Parathyroid adenoma (tissue), 2 donors: ENCODE data around the gene INPP5A.
"Not testable (repeated sequence)": the region's sequence is repeated elsewhere in the genome, so short reads cannot be mapped to it uniquely, and the experiment has no call there.

ENCODE experiments used
- H2AFZ ChIP-seq: fragments of 300-600 bp; sonication (generic); one replicate; pipeline ENCODE4 v1.7.0; 2017; ENCODE audit warnings: antibody characterized with exemption, mild to moderate bottlenecking
- H3K27ac ChIP-seq: fragments of 300-600 bp; sonication (generic); one replicate; pipeline ENCODE4 v1.7.0; 2017
- H3K27me3 ChIP-seq: fragments of 300-600 bp; sonication (generic); one replicate; pipeline ENCODE4 v1.7.0; 2017; ENCODE audit warnings: low read length; ENCODE audit not compliant: control insufficient read depth, insufficient read depth
- H3K36me3 ChIP-seq: fragments of 300-600 bp; sonication (generic); one replicate; pipeline ENCODE4 v1.7.0; 2017; ENCODE audit warnings: low read length; ENCODE audit not compliant: control insufficient read depth, insufficient read depth
- H3K4me1 ChIP-seq: fragments of 300-600 bp; sonication (generic); one replicate; pipeline ENCODE4 v1.7.0; 2017; ENCODE audit warnings: control low read depth
- H3K4me2 ChIP-seq: fragments of 300-600 bp; sonication (generic); one replicate; pipeline ENCODE4 v1.7.0; 2017; ENCODE audit warnings: low read length
- H3K4me3 ChIP-seq: fragments of 300-600 bp; sonication (generic); one replicate; pipeline ENCODE4 v1.7.0; 2017; ENCODE audit warnings: low read depth, low read length
- H3K79me2 ChIP-seq: fragments of 300-600 bp; sonication (generic); one replicate; pipeline ENCODE4 v1.7.0; 2017; ENCODE audit warnings: control low read depth
- H3K9ac ChIP-seq: fragments of 300-600 bp; sonication (generic); one replicate; pipeline ENCODE4 v1.7.0; 2017; ENCODE audit warnings: mild to moderate bottlenecking
- H3K9me3 ChIP-seq: fragments of 300-600 bp; sonication (generic); one replicate; pipeline ENCODE4 v1.7.0; 2017; ENCODE audit warnings: low read length; ENCODE audit not compliant: control insufficient read depth
- TF ChIP-seq, protein P1 (sequence below): fragments of 300-600 bp; sonication (generic); IDR thresholded peaks from one replicate; pipeline ENCODE4 v1.7.0; 2017; ENCODE audit warnings: antibody characterized with exemption, mild to moderate bottlenecking
- donor health status: primary hyperparathyroidism.

The INPP5A gene

DNA sequence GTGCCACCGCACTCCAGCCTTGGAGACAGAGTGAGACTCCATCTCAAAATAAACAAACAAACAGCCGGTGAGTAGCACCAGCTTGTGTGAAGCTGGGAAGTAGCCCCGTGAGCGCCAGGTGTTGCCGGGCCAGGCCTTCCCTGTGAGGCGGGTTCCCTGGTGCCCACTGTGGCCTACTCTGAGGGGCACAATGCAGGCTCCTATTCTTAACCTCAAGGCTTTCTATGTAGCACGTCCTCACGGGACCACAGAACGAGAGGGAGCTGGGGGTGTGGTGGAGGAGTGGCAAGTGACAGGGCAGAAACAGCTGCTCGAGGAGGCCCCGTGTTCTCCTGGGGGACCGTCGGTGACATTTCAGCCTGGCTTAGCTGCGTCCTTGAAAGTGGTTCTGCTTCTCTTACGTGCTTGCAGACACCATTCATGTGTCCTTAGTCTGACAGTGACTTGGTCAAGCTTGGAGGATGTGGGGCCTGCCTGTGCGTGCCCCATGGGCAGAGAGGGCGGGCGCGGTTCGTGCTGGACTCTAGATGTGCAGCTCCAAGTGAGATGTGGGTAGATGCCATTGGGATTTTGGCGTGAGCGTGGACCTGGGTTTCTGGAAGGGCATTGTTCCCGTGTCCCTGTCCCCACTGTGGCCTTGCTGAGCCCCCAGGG lies 131.7 kb downstream of the INPP5A start:
- Histone ChIP-seq H3K27ac (no peak overlapping the region), H3K4me2 (no peak overlapping the region), H3K4me3 (no peak overlapping the region), H3K9me3 (no peaks in the 10 kb centered on the region), H3K79me2 (peaks cover 12% of the 10 kb centered on the region), H3K27me3 (no peaks in the 10 kb centered on the region), H2AFZ (no peak overlapping the region), H3K36me3 (no peaks in the 10 kb centered on the region), H3K9ac (no peak overlapping the region), H3K4me1 (no peaks in the 10 kb centered on the region)
- TF ChIP-seq, protein P1, sequence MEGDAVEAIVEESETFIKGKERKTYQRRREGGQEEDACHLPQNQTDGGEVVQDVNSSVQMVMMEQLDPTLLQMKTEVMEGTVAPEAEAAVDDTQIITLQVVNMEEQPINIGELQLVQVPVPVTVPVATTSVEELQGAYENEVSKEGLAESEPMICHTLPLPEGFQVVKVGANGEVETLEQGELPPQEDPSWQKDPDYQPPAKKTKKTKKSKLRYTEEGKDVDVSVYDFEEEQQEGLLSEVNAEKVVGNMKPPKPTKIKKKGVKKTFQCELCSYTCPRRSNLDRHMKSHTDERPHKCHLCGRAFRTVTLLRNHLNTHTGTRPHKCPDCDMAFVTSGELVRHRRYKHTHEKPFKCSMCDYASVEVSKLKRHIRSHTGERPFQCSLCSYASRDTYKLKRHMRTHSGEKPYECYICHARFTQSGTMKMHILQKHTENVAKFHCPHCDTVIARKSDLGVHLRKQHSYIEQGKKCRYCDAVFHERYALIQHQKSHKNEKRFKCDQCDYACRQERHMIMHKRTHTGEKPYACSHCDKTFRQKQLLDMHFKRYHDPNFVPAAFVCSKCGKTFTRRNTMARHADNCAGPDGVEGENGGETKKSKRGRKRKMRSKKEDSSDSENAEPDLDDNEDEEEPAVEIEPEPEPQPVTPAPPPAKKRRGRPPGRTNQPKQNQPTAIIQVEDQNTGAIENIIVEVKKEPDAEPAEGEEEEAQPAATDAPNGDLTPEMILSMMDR, result no peak

- no peak overlapping the region for H3K27ac ChIP-seq
- H3K4me2 ChIP-seq, result no peak overlapping the region
- H3K4me1 ChIP-seq, result no peaks in the 10 kb centered on the region
- no peaks in the 10 kb centered on the region for H3K36me3 ChIP-seq
- TF ChIP-seq, protein P1, result no peak
- no peaks in the 10 kb centered on the region for H3K27me3 ChIP-seq
- H3K9ac ChIP-seq, result no peak overlapping the region
- no peak overlapping the region for H2AFZ ChIP-seq
- peaks cover 12% of the 10 kb centered on the region for H3K79me2 ChIP-seq
- no peaks in the 10 kb centered on the region for H3K9me3 ChIP-seq
- H3K4me3 ChIP-seq, result no peak overlapping the region
Observed at GRCh38 chr10:132670546-132671227, 133.1 kb downstream of the INPP5A start.

DNA sequence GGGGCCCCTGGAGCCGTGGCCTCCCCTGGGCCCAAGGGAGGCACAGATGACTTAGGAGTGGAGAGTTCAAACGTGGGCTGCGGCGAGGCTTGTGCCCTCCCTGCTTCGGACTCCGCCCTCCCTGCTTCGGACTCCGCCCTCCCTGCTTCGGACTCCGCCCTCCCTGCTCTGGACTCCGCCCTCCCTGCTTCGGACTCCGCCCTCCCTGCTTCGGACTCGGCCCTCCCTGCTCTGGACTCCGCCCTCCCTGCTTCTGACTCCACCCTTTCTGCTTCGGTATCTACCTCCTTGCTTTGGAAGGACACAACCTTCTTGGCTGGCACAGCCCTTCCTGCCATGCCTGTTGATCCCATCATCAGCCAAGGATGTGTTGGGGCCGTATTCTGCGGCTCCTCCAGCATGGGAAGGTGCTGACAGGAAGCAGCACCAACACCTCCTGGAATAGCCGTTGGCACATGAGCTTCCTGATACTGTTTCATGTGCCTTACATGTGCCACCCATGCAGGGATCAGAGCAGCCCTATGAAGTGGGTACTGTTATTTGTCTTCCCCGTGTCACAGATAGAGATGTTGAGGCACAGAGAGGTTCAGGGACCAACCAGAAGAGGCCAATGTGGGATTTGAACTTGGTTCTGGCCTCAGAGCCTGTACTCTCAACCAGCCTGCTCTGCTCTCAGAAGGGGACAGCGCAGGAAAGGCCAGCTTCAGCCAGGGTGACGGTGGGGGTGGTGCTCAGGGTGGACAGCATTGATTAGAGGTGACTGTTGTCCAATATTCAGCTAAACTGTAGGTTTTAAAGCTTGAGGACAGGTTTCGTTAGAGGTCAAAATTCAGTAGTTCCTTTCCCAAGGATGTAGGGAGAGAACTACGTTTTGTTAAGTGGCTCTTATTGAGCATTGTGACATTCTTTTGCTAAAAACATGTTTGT lies 133.9 kb downstream of the INPP5A start:
- Histone ChIP-seq H3K79me2 (peaks cover 12% of the 10 kb centered on the region), H3K27me3 (no peaks in the 10 kb centered on the region), H3K9ac (no peak overlapping the region), H3K4me2 (no peak overlapping the region), H3K4me3 (no peak overlapping the region), H3K9me3 (no peaks in the 10 kb centered on the region), H3K36me3 (no peaks in the 10 kb centered on the region), H3K27ac (no peak overlapping the region), H2AFZ (no peak overlapping the region), H3K4me1 (no peaks in the 10 kb centered on the region)
- TF ChIP-seq, protein P1, result no peak

DNA sequence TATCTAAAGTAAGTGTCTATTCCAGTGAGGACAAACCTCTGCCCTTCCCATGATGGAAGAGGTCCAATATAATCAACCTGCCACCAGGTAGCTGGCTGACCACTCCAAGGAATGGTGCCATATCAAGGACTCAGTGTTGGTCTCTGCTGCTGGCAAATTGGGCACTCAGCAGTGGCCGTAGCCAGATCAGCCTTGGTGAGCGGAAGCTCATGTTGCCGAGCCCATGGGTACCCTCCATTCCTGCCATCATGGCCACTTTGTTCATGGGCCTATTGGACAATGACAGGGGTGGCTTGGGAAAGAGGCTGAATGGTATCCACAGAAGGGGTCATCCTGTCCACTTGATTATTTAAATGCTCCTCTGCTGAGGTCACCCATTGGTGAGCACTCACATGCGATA lies 136.2 kb downstream of the INPP5A start:
- not testable (repeated sequence) for H3K27me3 ChIP-seq, H3K4me3 ChIP-seq, H3K36me3 ChIP-seq, H3K9me3 ChIP-seq, H3K4me1 ChIP-seq, H2AFZ ChIP-seq, H3K9ac ChIP-seq, H3K4me2 ChIP-seq, H3K27ac ChIP-seq
- H3K79me2 ChIP-seq, result peaks cover 12% of the 10 kb centered on the region

- Histone ChIP-seq H3K27me3 (no peaks in the 10 kb centered on the region), H3K9ac (no peak overlapping the region), H3K4me1 (no peaks in the 10 kb centered on the region), H2AFZ (no peak overlapping the region), H3K9me3 (no peaks in the 10 kb centered on the region), H3K36me3 (no peaks in the 10 kb centered on the region), H3K27ac (no peak overlapping the region), H3K79me2 (peaks cover 12% of the 10 kb centered on the region), H3K4me3 (no peak overlapping the region), H3K4me2 (no peak overlapping the region)
- TF ChIP-seq, protein P1, result no peak
Observed at GRCh38 chr10:132674311-132674710, 136.7 kb downstream of the INPP5A start.
